ENCODE measurements around the gene DPEP3.
"Not testable (repeated sequence)": the region's sequence is repeated elsewhere in the genome, so short reads cannot be mapped to it uniquely, and the experiment has no call there.

The DPEP3 gene

GRCh38 chr16:67993207-67994039 is 13.1 kb upstream of the DPEP3 start:
- DNase-seq (ENCODE audit: low read depth in 4 of 4, low spot score in 1 of 4) = peak; percentile 53 to 78 (median 73)

- DNase-seq (ENCODE audit: low read depth in 4 of 4, low spot score in 1 of 4) = no peak
Observed at GRCh38 chr16:67992661-67993206, 12.4 kb upstream of the DPEP3 start.

- no peak for DNase-seq (ENCODE audit: low read depth in 4 of 4, low spot score in 1 of 4)
Observed at GRCh38 chr16:67990018-67990386, 9.7 kb upstream of the DPEP3 start.

GRCh38 chr16:67989322-67990017 is 9.2 kb upstream of the DPEP3 start:
- no peak for DNase-seq (ENCODE audit: low read depth in 4 of 4, low spot score in 1 of 4)

GRCh38 chr16:67988675-67989074 is 8.4 kb upstream of the DPEP3 start:
- DNase-seq (ENCODE audit: low read depth in 4 of 4, low spot score in 1 of 4) = no peak

- no peak for DNase-seq (ENCODE audit: low read depth in 4 of 4, low spot score in 1 of 4)
Observed at GRCh38 chr16:67987460-67988160, 7.3 kb upstream of the DPEP3 start.

GRCh38 chr16:67986949-67987348 is 6.7 kb upstream of the DPEP3 start:
- DNase-seq (ENCODE audit: low read depth in 4 of 4, low spot score in 1 of 4) = no peak

GRCh38 chr16:67982011-67982696 is 1.9 kb upstream of the DPEP3 start:
- no peak for DNase-seq (ENCODE audit: low read depth in 4 of 4, low spot score in 1 of 4)

- DNase-seq (ENCODE audit: low read depth in 4 of 4, low spot score in 1 of 4) = no peak
Observed at GRCh38 chr16:67977469-67978227, 2.7 kb downstream of the DPEP3 start.

GRCh38 chr16:67977005-67977404 is 3.3 kb downstream of the DPEP3 start:
- no peak for DNase-seq (ENCODE audit: low read depth in 4 of 4, low spot score in 1 of 4)

GRCh38 chr16:67976205-67976604 is 4.1 kb downstream of the DPEP3 start:
- DNase-seq (ENCODE audit: low read depth in 4 of 4, low spot score in 1 of 4) = no peak

GRCh38 chr16:67975321-67976105 is 4.8 kb downstream of the DPEP3 start:
- DNase-seq (ENCODE audit: low read depth in 4 of 4, low spot score in 1 of 4) = no peak

GRCh38 chr16:67972285-67972684 is 8.0 kb downstream of the DPEP3 start:
- not testable (repeated sequence) for DNase-seq (ENCODE audit: low read depth in 4 of 4, low spot score in 1 of 4)

- no peak for DNase-seq (ENCODE audit: low read depth in 4 of 4, low spot score in 1 of 4)
Observed at GRCh38 chr16:67971111-67971510, 9.2 kb downstream of the DPEP3 start.

GRCh38 chr16:67969254-67970039 is 10.9 kb downstream of the DPEP3 start:
- no peak for DNase-seq (ENCODE audit: low read depth in 4 of 4, low spot score in 1 of 4)

GRCh38 chr16:67968400-67969253 is 11.7 kb downstream of the DPEP3 start, which contains the start of gene SLC12A4:
Gene SLC12A4, minus strand, starts transcription at chr16:67968637. Its CDS starts 84 bp downstream, at chr16:67968553.
- DNase-seq (ENCODE audit: low read depth in 4 of 4, low spot score in 1 of 4) = peak; percentile 64 to 91 (median 74)

GRCh38 chr16:67967958-67968399 is 12.3 kb downstream of the DPEP3 start:
- peak in 1 of 4 experiments; percentile 26 for DNase-seq (ENCODE audit: low read depth in 4 of 4, low spot score in 1 of 4)
